ENCODE data around the gene TTR.

TTR gene

GRCh38 chr18:31614044-31614443 is 22.4 kb downstream of the TTR start:
- DNase-seq (ENCODE audit: low read depth in 2 of 3, low spot score in 1 of 3) = no peak

- DNase-seq (ENCODE audit: low read depth in 2 of 3, low spot score in 1 of 3) = no peak
These were observed 24.9 kb downstream of the TTR start for GRCh38 chr18:31616586-31616985.

GRCh38 chr18:31617031-31617717 is 25.5 kb downstream of the TTR start:
- DNase-seq (ENCODE audit: low read depth in 2 of 3, low spot score in 1 of 3) = no peak

GRCh38 chr18:31618801-31619200 is 27.1 kb downstream of the TTR start:
- no peak for DNase-seq (ENCODE audit: low read depth in 2 of 3, low spot score in 1 of 3)

GRCh38 chr18:31619291-31619690 is 27.6 kb downstream of the TTR start:
- DNase-seq (ENCODE audit: low read depth in 2 of 3, low spot score in 1 of 3) = no peak

GRCh38 chr18:31624892-31625640 is 33.4 kb downstream of the TTR start:
- no peak for DNase-seq (ENCODE audit: low read depth in 2 of 3, low spot score in 1 of 3)

GRCh38 chr18:31626409-31626808 is 34.7 kb downstream of the TTR start:
- DNase-seq (ENCODE audit: low read depth in 2 of 3, low spot score in 1 of 3) = no peak

GRCh38 chr18:31630549-31630948 is 38.9 kb downstream of the TTR start:
- DNase-seq (ENCODE audit: low read depth in 2 of 3, low spot score in 1 of 3) = no peak

- DNase-seq (ENCODE audit: low read depth in 2 of 3, low spot score in 1 of 3) = no peak
These were observed 39.8 kb downstream of the TTR start for GRCh38 chr18:31631526-31631925.

GRCh38 chr18:31632356-31632755 is 40.7 kb downstream of the TTR start:
- DNase-seq (ENCODE audit: low read depth in 2 of 3, low spot score in 1 of 3) = no peak

GRCh38 chr18:31633392-31634330 is 42.0 kb downstream of the TTR start:
- no peak for DNase-seq (ENCODE audit: low read depth in 2 of 3, low spot score in 1 of 3)

- DNase-seq (ENCODE audit: low read depth in 2 of 3, low spot score in 1 of 3) = no peak
These were observed 42.6 kb downstream of the TTR start for GRCh38 chr18:31634331-31634713.

- DNase-seq (ENCODE audit: low read depth in 2 of 3, low spot score in 1 of 3) = no peak
These were observed 44.7 kb downstream of the TTR start for GRCh38 chr18:31636387-31636786.

GRCh38 chr18:31637445-31637844 is 45.8 kb downstream of the TTR start:
- no peak for DNase-seq (ENCODE audit: low read depth in 2 of 3, low spot score in 1 of 3)

GRCh38 chr18:31643003-31643402 is 51.3 kb downstream of the TTR start:
- DNase-seq (ENCODE audit: low read depth in 2 of 3, low spot score in 1 of 3) = no peak

- no peak for DNase-seq (ENCODE audit: low read depth in 2 of 3, low spot score in 1 of 3)
These were observed 53.7 kb downstream of the TTR start for GRCh38 chr18:31645411-31645810.

- DNase-seq (ENCODE audit: low read depth in 2 of 3, low spot score in 1 of 3) = no peak
These were observed 54.9 kb downstream of the TTR start for GRCh38 chr18:31646332-31647126.

- DNase-seq (ENCODE audit: low read depth in 2 of 3, low spot score in 1 of 3) = no peak
These were observed 55.6 kb downstream of the TTR start for GRCh38 chr18:31647127-31647753.

All from stimulated activated CD4-positive, alpha-beta T cell treated with anti-CD3 and anti-CD28 coated beads, Interleukin-12 subunit alpha, Interleukin-12 subunit beta, amount 100 ng/mL, for 48 hours (primary cell).